ENCODE results near the gene MUC6. TPM values are rescaled to one million over a fixed set of nuclear protein-coding genes. Genes with fewer than 3 reads are reported as not detected.

The MUC6 gene
- total RNA-seq, 1 experiment from 2014 or later = not detected

DNA sequence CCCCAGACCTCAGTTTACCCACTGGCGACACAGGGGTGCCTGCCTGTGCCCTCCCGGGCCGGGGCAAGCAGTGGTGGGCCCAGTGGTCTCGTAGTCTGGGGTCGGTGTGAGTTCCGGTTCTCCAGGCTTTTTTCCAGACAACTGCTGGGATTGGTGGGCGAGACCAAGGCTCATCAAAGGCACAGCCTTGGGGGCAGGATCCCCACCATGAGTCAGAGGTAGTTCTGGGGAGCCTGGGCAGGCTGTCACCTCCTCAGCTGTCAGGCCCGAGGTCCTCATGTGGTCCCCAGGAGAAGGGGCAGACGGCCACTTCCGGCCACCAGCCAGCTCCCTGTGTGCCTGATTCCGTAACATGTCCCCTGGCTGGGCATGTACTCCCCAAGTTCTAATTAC lies 37.3 kb upstream of the MUC6 start:
- H3K27ac ChIP-seq (ENCODE audit: insufficient read length, low read depth, low read length) = no peak overlapping the region
- no peak overlapping the region for H2AFZ ChIP-seq (ENCODE audit: low read length)
- no peaks in the 10 kb centered on the region for H3K27me3 ChIP-seq (ENCODE audit: insufficient read depth, low read length)
- H3K56ac ChIP-seq (ENCODE audit: insufficient read length, low read depth, low read length) = no peak overlapping the region
- DNase-seq = no peak
- WGBS (ENCODE audit: extremely low coverage, insufficient read length, low lambda C conversion rate) = no CpG with 5 or more reads among the region's 11 CpGs
- H3K23me2 ChIP-seq (ENCODE audit: insufficient read length, low read depth, low read length, poor library complexity, severe bottlenecking) = no peaks in the 10 kb centered on the region
- H3K14ac ChIP-seq (ENCODE audit: insufficient read depth, low read length) = no peak overlapping the region; the same call in 1 of the 2 replicates
- H4K20me1 ChIP-seq (ENCODE audit: control insufficient read depth, insufficient read depth, insufficient read length) = no peaks in the 10 kb centered on the region
- no peaks in the 10 kb centered on the region for H3K79me2 ChIP-seq (ENCODE audit: insufficient read depth, low read length)
- Mint-ChIP-seq H3K27ac (no peak overlapping the region), H3K36me3 (ENCODE audit: insufficient read depth in 1 of 3, low read depth in 3 of 3) (no peaks in the 10 kb centered on the region), H3K9me3 (peaks cover 2 to 3% of the 10 kb centered on the region in 2 experiments; a peak in 2 of 5 replicates), H3K4me1 (peaks cover 3 to 5% of the 10 kb centered on the region in 2 experiments; a peak in 3 of 4 replicates), H3K27me3 (ENCODE audit: low read depth) (peaks cover 3% of the 10 kb centered on the region), H3K4me3 (no peak overlapping the region)
- no peak overlapping the region for H2BK20ac ChIP-seq (ENCODE audit: low read depth, low read length, poor library complexity, severe bottlenecking)
- H2BK15ac ChIP-seq (ENCODE audit: low read depth, low read length) = no peak overlapping the region
- TF ChIP-seq, protein P1, sequence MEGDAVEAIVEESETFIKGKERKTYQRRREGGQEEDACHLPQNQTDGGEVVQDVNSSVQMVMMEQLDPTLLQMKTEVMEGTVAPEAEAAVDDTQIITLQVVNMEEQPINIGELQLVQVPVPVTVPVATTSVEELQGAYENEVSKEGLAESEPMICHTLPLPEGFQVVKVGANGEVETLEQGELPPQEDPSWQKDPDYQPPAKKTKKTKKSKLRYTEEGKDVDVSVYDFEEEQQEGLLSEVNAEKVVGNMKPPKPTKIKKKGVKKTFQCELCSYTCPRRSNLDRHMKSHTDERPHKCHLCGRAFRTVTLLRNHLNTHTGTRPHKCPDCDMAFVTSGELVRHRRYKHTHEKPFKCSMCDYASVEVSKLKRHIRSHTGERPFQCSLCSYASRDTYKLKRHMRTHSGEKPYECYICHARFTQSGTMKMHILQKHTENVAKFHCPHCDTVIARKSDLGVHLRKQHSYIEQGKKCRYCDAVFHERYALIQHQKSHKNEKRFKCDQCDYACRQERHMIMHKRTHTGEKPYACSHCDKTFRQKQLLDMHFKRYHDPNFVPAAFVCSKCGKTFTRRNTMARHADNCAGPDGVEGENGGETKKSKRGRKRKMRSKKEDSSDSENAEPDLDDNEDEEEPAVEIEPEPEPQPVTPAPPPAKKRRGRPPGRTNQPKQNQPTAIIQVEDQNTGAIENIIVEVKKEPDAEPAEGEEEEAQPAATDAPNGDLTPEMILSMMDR (conservative IDR thresholded peaks at IDR 0.05) = no peak
- no peak overlapping the region for H2BK12ac ChIP-seq (ENCODE audit: insufficient read length, low read depth, low read length)
- H3K9me3 ChIP-seq (ENCODE audit: control insufficient read depth, low read depth, low read length) = no peaks in the 10 kb centered on the region
- H4K8ac ChIP-seq (replicated peaks; ENCODE audit: insufficient read length, low read depth, low read length) = no peak overlapping the region
- no peak overlapping the region for H2BK120ac ChIP-seq (ENCODE audit: low read depth, low read length, poor library complexity, severe bottlenecking)
- H3K18ac ChIP-seq (ENCODE audit: insufficient read length, low read depth, low read length) = no peak overlapping the region
- no peak overlapping the region for H3K9ac ChIP-seq (ENCODE audit: extremely low read depth, insufficient read length, low read length)
- H3T11ph ChIP-seq (ENCODE audit: low read length) = no peak overlapping the region
- H3K79me1 ChIP-seq (ENCODE audit: insufficient read depth, low read depth, low read length, poor library complexity, severe bottlenecking) = no peaks in the 10 kb centered on the region
- H4K5ac ChIP-seq (ENCODE audit: insufficient read length, low read depth, low read length) = no peak overlapping the region
- H2AK5ac ChIP-seq (ENCODE audit: insufficient read length, low read length) = no peak overlapping the region
- H2BK5ac ChIP-seq (ENCODE audit: insufficient read length, low read length) = no peak overlapping the region
- H3K4me2 ChIP-seq (ENCODE audit: insufficient read depth, insufficient read length, low read length) = no peak overlapping the region
- H4K91ac ChIP-seq (ENCODE audit: insufficient read length, low read depth, low read length) = no peak overlapping the region
- no peaks in the 10 kb centered on the region for H3K4me1 ChIP-seq (ENCODE audit: insufficient read depth, low read length)
- H3K23ac ChIP-seq (ENCODE audit: insufficient read length, low read depth, low read length) = no peak overlapping the region
- H3K4ac ChIP-seq (ENCODE audit: low read depth, low read length) = no peak overlapping the region

Data from H9 (cell line).